Measurements from ENCODE around the gene TRIM17.

GRCh38 chr1:228459091-228459993 lies 42.7 kb upstream of the TRIM17 start:
- no peak for TF ChIP-seq SPI1 (IDR thresholded peaks at IDR 0.05; ENCODE audit: low read depth, low read length)
- no peak for TF ChIP-seq POLR2AphosphoS5 (IDR thresholded peaks at IDR 0.05; ENCODE audit: low read depth, low read length)
- no peak for TF ChIP-seq POLR2A (IDR thresholded peaks at IDR 0.05; ENCODE audit: low read depth, low read length)
- no peak for TF ChIP-seq TAF1 (IDR thresholded peaks at IDR 0.05; ENCODE audit: low read depth, low read length)
- no peak for TF ChIP-seq PAX5 (IDR thresholded peaks at IDR 0.05; ENCODE audit: insufficient read depth, low read length, severe bottlenecking)
- TF ChIP-seq POU2F2 (IDR thresholded peaks at IDR 0.05; ENCODE audit: low read depth, low read length): 0 out of 2 replicates have a peak, but pooled peaks have one; percentile 52

Data from GM12891 (cell line).